ENCODE results near the gene NQO2.
A peak's percentile ranks its signal among the peaks of the same experiment; 100 is the strongest.
"Not testable (repeated sequence)": the region's sequence is repeated elsewhere in the genome, so short reads cannot be mapped to it uniquely, and the experiment has no call there.

The NQO2 gene

DNA sequence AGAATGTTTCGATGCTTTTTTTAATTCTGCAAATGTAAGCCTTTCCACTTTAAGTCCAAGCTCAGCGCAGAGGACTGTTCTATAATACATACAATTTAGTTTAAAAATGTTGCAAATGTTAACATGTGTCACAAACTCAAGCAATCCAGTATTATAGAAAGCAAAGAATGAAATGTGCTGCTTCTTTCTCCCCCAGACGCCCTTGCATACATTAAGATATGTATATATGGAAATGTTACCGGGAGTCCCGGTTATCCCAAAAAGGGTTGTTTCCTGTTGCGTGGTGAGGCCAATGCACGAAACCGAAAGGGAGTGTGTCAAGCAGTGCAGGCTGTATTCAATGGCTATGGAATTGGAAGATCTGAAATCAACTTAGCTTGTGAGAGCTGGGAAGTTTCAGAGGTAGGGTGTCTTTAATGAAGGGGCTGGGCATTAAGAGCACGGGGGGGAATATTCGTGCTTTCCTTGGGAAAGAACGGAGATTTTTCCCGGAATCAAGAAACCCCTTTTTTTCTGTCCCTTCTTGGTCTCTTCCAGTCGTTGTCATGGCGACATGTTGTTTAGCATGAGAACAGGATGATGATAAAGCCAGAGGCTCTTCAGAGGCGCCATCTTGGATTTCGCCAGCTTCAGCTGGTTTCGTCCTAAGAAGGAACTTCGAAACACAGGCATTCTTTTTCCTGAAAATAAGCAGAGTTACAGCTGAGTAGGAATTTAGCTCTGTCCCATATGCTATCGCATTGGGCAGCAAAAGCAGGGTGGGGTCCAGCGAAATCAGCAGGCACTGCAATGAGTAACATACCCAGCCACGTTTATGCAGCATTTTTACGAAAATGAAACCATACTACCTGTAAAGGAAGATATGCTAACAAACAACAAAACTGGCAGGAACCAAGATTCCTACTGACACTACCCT lies 10.1 kb upstream of the NQO2 start:
- no peak for FAIRE-seq

DNA sequence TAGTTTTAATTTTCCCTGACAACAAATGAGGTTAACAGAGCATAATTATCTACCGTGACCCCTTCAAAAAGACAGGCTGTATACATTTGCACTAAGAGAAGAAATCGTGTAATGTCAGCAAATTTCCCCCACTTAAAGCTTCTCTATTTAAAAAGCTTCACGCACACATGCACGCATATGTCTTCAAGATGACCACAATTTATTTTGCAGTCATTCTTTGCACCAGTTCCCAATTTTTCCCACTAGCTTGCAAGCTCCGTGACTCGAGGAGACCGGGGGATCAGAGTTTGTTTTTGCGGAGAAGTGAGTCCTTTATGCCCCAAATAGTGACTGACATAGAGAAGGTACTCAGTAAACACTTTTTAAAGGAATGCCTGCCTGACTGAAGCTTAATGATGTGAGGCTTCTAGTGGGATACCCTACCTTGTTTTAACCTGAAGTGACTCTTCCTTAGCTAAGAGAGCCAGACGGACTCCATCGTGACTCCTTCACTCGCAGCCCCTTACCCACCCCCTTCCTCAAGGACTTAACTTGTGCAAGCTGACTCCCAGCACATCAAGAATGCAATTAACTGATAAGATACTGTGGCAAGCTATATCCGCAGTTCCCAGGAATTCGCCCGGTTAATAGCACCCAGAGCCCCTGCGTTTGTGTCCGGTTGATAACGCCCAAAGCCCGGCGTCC lies 9.3 kb upstream of the NQO2 start:
- FAIRE-seq: no peak

GRCh38 chr6:2990932-2991506 lies 8.7 kb upstream of the NQO2 start:
- no peak for FAIRE-seq

GRCh38 chr6:2992330-2992979 lies 7.2 kb upstream of the NQO2 start:
- FAIRE-seq: no peak

DNA sequence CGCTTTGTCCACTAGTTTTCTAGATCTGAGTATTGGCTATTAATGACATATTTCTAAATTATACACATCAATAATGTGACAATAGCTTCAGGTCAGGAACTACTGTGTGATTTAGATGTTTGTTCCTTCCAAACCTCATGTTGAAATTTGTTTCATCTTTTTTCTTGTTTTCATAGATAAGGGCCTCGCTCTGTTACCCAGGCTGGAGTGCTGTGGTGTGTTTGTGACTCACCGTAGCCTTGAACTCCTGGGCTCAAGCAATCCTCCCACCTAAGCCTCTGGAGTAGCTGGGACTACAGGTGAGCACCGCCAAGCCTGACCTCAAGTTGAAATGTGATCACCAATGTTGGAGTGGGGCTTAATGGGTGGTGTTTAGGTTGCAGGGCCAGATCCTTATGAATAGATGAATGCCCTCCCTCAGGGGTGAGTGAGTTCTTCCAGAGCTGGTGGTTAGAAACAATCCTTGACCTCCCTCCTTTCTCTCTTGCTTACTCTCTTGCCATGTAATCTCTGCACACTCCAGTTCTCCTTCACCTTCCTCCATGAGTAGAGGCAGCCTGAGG lies 5.9 kb upstream of the NQO2 start:
- no peak for FAIRE-seq

DNA sequence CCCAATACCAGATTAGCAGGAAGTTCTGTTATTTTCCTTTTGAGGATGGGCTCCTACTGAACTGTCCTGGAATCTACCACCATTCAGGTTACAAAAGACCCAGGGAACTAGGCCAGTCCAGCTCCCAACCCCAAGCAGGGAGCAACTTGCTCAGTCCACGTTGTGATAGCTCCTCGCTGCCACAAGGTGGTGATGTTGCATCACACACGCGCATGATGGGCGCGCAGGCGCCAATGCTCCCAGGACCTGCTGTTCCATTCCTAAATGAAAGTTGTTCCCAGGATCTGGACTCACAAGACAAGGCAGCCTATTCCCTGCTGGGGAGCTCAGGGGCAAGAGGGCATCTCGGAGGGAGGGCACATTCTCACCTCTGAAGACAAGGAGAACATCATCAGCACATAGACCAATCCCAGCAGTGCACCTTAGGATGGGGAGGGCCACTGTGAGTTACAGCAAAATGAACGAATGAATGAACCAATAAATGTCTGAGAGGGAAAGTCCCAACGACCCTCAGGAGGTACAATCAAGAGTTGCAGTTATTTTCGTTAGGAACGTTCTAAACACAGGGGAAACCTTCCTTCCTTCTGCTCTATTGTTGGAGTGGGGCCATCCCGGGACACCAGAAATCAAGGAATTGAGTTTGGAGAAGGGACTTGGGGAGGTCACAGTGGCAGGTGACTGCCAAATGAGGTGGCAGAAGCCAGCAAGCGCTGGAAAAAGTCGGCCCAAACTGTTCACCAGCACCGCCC lies 1.3 kb upstream of the NQO2 start:
- peak; percentile 75 for FAIRE-seq

- FAIRE-seq: no peak
These were observed 586 bp upstream of the NQO2 start for GRCh38 chr6:2998998-2999617.

- FAIRE-seq: no peak
These were observed 1.6 kb downstream of the NQO2 start for GRCh38 chr6:3001146-3001772.

DNA sequence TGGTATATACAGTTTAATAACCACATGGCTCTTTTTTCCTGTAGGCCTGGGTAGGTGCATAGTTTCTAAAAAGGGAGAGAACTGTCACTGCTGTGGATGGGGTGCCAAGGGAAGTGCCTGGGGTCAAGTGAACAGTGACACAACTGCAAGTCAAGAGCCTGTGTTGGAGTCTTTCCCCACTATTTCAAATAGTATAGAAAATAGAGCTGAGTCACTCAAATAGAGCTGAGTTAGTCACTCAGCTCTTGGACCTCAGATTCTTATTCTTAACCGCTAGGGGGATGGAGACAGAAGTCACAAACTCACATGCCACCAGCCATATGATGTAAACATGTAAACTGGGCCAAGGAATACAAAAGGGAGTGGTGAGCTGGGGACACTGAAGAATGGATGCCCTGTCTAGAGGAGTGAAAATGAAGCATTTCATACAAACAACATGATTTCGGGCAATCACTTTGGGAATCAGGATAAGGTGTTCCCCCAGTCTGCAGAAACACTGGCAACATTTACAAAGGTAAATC lies 2.1 kb downstream of the NQO2 start:
- no peak for FAIRE-seq

GRCh38 chr6:3003226-3003625 lies 3.5 kb downstream of the NQO2 start:
- FAIRE-seq: not testable (repeated sequence)

DNA sequence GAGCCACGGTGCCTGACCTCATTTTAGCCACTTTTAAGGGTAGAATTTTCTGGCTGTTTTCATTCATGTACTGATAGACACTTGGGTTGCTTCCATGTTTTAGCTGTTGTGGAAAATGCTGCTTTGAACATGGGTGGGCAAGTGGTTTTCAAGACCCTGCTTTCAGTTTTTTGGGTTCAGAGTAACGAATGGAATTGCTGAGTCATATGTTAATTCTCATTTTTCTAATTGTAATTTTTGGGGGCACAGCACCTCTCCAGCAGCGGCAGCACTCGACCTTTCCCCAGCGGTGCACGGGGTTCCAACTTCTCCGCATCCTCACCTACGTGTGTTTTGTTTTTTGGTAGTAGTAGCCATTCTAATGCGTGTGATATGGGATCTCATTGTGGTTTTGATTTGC lies 5.4 kb downstream of the NQO2 start:
- FAIRE-seq: no peak

- no peak for FAIRE-seq
These were observed 6.2 kb downstream of the NQO2 start for GRCh38 chr6:3005874-3006273.

GRCh38 chr6:3006476-3006875 lies 6.8 kb downstream of the NQO2 start:
- FAIRE-seq: no peak

DNA sequence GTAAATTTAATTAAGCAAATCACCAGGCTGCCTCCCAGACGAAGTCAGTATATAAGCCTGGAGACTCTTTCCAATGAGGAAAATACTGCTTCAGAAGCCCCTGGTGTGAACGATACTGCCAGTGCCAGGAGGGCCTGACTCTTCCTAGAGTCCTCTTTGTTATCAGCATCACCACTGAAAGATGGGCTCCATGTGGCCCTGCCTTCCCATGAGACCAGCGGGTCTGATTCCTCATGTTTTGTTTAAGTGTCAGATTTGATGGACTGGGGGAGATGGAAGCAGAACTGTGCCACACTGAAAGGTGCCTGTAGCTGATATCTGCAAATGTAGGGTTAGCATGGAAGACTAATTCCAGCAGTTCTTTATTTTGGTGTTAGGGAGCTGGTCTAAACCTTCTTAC lies 7.9 kb downstream of the NQO2 start:
- FAIRE-seq: no peak

GRCh38 chr6:3008712-3009265 lies 9.1 kb downstream of the NQO2 start:
- FAIRE-seq: not testable (repeated sequence)

DNA sequence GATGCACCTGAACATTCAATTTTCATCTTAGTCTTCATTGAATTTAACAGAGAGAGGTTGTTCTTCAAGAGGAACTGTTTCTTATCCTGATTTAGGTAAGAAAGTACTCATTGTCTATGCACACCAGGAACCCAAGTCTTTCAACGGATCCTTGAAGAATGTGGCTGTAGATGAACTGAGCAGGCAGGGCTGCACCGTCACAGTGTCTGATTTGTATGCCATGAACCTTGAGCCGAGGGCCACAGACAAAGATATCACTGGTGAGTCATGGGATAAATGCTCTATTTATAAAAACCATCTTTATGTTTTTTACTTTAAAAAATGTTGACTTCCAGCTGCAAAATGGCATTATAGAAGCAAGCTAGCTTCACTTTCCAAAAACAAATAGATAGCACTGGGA lies 10.2 kb downstream of the NQO2 start:
- FAIRE-seq: no peak

- FAIRE-seq: no peak
These were observed 11.5 kb downstream of the NQO2 start for GRCh38 chr6:3011158-3011557.

- no peak for FAIRE-seq
These were observed 11.9 kb downstream of the NQO2 start for GRCh38 chr6:3011592-3011991.

DNA sequence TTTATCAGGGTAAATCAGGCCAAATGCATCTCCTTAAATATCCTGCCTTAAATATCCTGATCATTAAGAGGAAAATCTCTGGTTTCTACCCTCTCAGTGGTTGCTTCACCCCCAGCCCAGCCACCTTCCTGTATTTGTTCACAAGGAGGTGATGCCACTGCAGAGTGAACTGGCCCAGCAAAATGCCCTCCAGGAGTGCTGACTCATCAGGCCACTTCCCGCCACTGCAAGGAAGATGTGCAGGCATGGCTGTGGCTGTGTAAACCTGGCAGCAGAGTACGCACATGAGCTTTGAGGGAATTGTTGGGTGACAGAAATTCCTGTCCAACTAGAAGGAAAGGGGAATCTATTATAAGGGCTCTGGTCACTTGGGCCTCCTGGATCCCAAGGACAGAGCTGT lies 13.8 kb downstream of the NQO2 start:
- no peak for FAIRE-seq

- FAIRE-seq: no peak
These were observed 14.4 kb downstream of the NQO2 start for GRCh38 chr6:3013901-3014674.
